ENCODE data around the gene RGS3.

RGS3 gene

GRCh38 chr9:113645227-113645977 is 181.9 kb downstream of the RGS3 start:
- DNase-seq: no peak

DNA sequence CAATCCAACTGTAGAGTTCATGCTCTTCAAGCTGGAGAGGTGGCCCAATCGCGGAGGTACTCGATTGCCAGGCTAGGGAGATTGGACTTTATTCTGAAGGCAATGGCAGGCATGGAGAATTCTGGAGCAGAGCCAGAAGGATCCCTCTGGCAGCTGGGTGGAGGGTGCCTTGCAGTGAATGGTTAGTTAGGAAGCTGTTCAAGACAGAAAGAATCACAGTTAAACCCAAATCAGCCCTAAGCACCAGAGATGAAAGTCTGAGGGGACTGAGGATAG is 182.4 kb downstream of the RGS3 start:
- no peak for DNase-seq

- no peak for DNase-seq
These were observed 183.0 kb downstream of the RGS3 start for GRCh38 chr9:113646491-113646890.
